Activated CD8-positive, alpha-beta memory T cell treated with anti-CD3 and anti-CD28 coated beads for 48 hours (primary cell): ENCODE results near the gene SGMS1.
A peak's percentile ranks its signal among the peaks of the same experiment; 100 is the strongest.
"Not testable (repeated sequence)": the region's sequence is repeated elsewhere in the genome, so short reads cannot be mapped to it uniquely, and the experiment has no call there.

Source experiments
- DNase-seq, 3 experiments: peaks; one replicate each; pipeline ENCODE4 v3.0.0-alpha.2; 2020; ENCODE audit warnings: low read depth in 2 of 3, low spot score in 2 of 3

The SGMS1 gene

DNA sequence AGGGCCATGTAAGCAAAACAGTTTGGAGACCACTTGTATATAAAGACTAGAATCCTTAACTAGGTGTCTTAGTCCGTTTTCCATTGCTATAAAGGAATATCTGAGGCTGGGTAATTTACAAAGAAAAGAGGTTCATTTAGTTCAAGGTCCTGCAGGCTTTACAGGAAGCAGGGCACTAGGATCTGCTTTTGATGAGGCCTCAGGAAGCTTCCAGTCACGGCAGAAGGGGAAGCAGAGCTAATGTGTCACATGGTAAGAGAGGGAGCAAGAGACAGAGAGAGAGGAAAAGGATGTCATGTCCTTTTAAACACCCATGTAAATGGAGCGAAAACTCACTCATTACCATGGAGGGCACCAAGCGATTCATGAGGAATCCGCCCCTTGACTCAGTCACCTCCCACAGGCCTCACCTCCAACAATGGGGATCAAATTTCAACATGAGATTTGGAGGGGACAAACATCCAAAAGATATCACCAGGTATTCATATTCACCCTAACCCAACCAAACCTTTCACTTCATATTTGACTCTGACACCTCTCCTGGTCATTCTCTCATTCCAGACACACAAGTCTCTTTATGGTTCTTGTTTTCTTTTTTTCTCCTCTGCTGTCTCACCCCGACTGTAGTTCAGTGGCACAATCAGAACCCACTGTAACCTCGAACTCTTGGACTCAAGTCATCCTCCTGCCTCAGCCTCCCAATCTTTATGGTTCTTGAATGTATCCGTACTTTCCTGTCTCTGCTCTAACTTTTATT is 342.4 kb downstream of the SGMS1 start:
- no peak for DNase-seq

DNA sequence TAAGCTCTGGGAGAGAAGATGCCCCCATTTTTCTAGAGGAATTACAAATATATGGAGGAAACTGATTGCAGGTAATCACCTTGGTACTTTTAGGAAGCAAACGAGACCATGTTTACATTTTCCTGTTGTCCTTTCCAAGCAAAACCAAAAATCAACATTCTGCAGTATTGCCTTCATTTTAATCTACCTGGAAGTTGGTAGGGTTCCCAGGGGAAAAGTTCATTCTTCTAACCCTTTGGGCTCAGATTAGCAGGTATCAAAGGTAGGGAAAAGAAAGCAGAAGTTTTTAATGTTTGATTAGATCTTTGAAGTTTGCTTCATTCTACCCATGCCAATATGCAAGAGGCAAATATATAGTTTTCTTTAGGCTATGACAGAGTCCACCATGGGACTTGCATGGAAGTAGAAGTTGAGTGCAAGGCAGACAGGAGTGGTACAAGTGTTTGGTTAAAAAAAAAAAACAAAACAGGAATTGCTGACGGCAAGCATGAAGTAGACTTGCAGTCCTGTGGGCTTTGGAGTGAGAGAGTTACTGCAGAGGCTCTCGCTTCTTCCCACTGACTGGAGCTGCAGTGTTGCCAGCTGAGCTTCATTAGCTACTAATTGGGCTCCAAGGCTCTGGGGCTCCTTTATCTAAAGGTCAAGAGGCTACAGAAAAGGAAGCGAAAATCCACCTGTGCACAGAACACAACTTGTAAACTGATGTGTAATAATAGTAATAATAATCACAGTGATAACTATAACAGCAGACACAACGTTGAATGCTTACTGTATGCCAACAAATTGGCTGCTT is 343.5 kb downstream of the SGMS1 start:
- DNase-seq: no peak

DNA sequence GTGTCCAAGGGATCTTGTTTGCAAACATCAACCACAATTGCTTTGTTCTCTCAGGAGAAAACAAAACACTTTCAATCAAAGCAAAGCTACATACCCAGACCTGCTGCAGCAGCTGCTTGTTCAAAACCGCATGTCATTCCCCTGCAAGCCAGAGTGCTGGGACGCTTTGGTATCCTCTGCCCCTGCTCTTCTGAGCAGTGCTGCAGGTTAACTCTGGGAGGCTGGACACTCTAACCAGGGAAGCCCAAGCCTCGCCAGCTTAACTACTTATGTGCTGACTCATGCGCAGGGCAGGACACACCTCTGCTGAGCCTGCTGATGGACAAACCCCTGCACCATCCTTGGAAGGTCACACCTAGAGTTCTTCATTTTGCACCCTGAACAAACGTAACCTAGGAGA is 344.3 kb downstream of the SGMS1 start:
- no peak for DNase-seq

DNA sequence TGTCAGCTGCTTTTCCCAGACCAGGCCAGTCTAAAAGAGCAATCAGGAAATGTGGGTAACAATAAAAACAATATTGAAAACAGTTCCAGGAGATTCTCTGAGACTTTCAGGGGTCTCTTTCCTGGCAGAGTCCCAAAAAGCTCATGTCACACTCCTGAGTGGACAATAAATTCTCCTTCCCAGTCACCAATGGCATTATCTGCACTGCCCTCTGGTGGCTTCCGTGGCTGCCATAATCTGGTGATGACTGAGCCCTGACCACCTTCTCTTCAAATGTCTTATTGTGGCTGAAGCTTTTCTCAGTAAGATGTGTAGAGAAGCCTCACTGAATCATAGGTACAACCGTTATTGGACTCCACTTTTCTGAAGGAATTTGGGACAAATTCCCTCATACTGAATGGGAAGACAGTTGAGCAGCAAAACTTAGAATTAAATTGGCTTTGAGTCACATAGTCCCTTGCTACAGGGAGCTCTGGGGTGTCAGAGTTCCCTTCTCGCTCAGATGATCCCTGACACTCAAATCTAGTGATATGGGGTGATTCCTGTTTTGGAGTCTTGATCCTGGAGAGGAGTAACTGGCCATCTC is 348.0 kb downstream of the SGMS1 start:
- DNase-seq: peak in 1 of 3 experiments; percentile 5

DNA sequence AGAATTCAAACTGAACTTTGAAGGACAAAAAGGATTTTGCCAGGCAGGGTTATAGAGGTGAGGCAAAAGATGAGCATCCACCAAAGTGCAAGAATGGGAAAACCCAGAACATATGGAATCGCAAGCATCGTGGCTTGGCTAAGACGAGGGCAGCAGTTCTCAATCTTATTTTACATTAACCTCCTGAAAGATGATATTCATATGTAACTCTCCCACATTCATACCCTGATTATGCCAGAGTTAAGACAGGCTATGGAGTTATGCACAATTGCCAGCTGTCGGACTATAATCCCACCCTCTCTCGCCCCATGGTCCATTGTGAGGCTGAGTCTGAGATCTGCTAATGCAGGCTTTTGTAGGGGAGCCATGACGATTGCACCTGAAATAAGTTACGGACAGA is 351.2 kb downstream of the SGMS1 start:
- no peak for DNase-seq

DNA sequence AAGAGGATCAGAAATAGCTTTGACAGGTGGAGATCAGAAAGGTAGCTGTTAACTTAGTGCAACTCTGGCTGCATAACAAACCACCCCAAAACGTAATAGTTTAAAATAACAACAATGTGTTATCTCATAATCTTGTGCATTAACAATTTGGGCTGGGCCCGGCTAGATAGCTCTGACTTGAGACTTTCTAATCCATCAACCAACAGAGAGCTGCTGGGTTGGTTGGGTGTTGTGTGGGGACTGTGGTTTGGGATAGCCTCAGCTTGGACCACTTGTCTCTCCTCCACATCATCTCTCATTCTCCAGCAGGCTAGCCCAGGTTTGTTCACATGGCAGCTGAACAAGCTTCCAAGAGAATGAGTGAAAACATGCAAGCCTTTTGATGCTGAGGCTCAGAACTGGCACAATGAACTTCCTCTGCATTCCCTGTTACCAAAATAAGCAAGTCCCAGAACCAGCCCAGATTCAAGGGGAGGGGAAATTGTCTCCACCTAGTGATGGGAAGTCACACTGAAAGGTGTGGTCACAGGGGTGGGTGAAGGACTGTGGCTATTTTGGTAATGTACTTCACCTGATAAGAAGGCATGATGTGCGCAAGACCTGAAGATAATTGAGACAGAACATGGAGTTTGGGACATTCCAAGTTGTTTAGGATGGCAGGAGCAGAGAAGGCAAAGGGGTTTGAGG is 352.0 kb downstream of the SGMS1 start:
- DNase-seq: no peak

DNA sequence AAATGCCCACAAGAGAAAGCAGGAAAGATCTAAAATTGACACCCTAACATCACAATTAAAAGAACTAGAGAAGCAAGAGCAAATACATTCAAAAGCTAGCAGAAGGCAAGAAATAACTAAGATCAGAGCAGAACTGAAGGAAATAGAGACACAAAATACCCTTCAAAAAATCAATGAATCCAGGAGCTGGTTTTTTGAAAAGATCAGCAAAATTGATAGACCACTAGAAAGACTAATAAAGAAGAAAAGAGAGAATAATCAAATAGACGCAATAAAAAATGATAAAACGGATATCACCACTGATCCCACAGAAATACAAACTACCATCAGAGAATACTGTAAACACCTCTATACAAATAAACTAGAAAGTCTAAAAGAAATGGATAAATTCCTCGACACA is 355.9 kb downstream of the SGMS1 start:
- not testable (repeated sequence) for DNase-seq

DNA sequence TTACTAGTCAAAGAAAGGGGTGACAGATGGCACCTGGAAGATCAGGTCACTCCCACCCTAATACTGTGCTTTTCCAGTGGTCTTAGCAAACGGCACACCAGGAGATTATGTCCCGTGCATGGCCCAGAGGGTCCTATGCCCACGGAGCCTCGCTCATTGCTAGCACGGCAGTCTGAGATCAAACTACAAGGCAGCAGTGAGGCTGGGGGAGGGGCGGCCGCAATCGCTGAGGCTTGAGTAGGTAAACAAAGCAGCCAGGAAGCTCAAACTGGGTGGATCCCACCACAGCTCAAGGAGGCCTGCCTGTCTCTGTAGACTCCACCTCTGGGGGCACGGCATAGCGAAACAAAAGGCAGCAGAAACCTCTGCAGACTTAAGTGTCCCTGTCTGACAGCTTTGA is 361.1 kb downstream of the SGMS1 start:
- not testable (repeated sequence) for DNase-seq

DNA sequence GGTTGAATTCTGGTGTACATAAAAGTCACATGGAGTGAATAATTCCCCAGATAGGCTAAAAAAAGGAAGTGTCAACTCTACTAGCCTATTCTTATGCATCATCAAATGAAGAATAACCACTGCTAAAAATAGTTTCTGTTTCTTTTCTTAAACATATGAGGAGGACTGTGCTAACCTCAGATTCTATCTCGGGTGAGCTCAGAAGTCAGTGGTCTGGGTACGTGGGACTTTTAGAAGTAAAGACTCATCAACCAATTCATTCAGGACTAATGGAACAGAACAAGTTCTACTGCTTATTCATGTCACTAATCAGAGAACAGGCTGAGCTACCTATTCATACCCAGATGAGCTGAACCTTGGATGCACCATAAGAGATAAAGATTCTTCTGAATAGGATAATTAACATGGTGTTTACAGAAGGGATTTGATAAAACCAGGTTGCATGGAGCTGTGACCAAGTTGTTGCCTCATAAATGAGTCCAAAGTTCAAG is 362.9 kb downstream of the SGMS1 start:
- DNase-seq: no peak
